BLaER1 treated with 17β-estradiol and CSF1 and Interleukin-3, amounts not matched to agents 10 nM and 100 nM (cell line): ENCODE data around the gene PLXDC2.

Experiments used
- H3K27ac ChIP-seq, 11 experiments: shearing (Covaris generic); formaldehyde crosslinking; 2 replicates each; pipeline ENCODE4 v1.8.1; 2022
- H3K27me3 ChIP-seq, 11 experiments: shearing (Covaris generic); formaldehyde crosslinking; 2 replicates each; pipeline ENCODE4 v1.8.1; 2022
- H3K36me3 ChIP-seq, 11 experiments: shearing (Covaris generic); formaldehyde crosslinking; 2 replicates each; pipeline ENCODE4 v1.8.1; 2022
- H3K4me1 ChIP-seq, 10 experiments: shearing (Covaris generic); formaldehyde crosslinking; 2 replicates each; pipeline ENCODE4 v1.8.1; 2022
- H3K4me2 ChIP-seq, 11 experiments: shearing (Covaris generic); formaldehyde crosslinking; 2 replicates each; pipeline ENCODE4 v1.8.1; 2022
- H3K4me3 ChIP-seq, 10 experiments: shearing (Covaris generic); formaldehyde crosslinking; 2 replicates each; pipeline ENCODE4 v1.8.1; 2022
- H3K9ac ChIP-seq, 11 experiments: shearing (Covaris generic); formaldehyde crosslinking; 2 replicates each; pipeline ENCODE4 v1.8.1; 2022
- H3K9me3 ChIP-seq, 11 experiments: shearing (Covaris generic); formaldehyde crosslinking; replicated peaks in 1 of 11; 2 replicates each; pipeline ENCODE4 v1.8.1; 2022
- H4K20me1 ChIP-seq, 11 experiments: shearing (Covaris generic); formaldehyde crosslinking; 2 replicates each; pipeline ENCODE4 v1.8.1; 2022
- Cebpa-rat ChIP-seq, 11 experiments: shearing (Covaris generic); IDR thresholded peaks; 2 replicates each; pipeline ENCODE4 v1.8.1; 2022

The PLXDC2 gene

DNA sequence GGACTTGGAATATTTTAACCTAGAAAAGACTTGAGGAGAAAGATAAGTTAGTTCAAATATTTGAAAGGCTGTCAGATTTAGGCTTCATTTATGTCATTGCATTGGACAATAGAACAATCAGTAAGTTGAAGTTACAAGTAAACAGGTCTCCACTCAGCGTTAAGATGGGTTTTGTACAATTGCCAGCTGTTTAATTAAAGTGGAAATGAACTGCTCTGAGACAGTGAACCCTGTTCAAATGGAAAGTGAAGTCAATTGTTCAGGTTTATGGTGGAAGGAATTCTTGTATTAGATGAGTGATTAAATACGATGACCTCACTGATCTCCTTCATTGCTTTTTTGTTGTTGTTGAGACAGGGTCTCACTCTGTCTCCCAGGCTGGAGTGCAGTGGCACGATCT lies 151.7 kb downstream of the PLXDC2 start:
- no peak overlapping the region for H3K27ac ChIP-seq
- TF ChIP-seq Cebpa-rat (IDR thresholded peaks at IDR 0.05): no peak
- H3K27me3 ChIP-seq: no peaks in the 10 kb centered on the region
- H3K9ac ChIP-seq: no peak overlapping the region
- H3K4me3 ChIP-seq: no peak overlapping the region
- H3K4me1 ChIP-seq: peaks cover 0 to 46% (median 0%) of the 10 kb centered on the region in 10 experiments; a peak in 7 of 20 replicates
- peaks cover 0 to 29% (median 0%) of the 10 kb centered on the region in 11 experiments; a peak in 6 of 22 replicates for H4K20me1 ChIP-seq
- no peaks in the 10 kb centered on the region; a peak in 1 of 22 replicates for H3K36me3 ChIP-seq
- no peak overlapping the region for H3K4me2 ChIP-seq
- peaks cover 0 to 2% (median 0%) of the 10 kb centered on the region in 11 experiments; a peak in 1 of 22 replicates for H3K9me3 ChIP-seq

DNA sequence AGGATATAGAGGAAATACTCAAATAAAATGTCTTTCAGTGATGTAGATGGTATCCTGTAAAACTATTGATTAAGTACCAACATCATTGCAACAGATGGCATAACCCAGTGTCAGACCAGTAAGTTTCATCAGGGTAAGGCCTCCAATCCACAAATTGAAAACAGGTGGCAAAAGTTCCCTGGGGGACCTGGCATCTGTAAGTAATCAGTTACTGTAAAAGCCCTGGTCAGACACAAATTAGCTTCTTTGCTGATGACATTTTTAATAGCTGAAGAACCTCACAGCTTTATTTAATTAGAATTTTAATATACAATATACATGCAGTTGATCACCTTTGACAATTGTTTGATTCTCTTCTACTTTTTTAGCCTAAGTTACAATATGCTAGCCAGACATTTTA lies 152.5 kb downstream of the PLXDC2 start:
- no peak overlapping the region for H3K4me3 ChIP-seq
- H4K20me1 ChIP-seq: peaks cover 0 to 29% (median 0%) of the 10 kb centered on the region in 11 experiments; a peak in 6 of 22 replicates
- H3K4me2 ChIP-seq: no peak overlapping the region
- no peaks in the 10 kb centered on the region for H3K9me3 ChIP-seq
- peaks cover 0 to 50% (median 0%) of the 10 kb centered on the region in 10 experiments; a peak in 7 of 20 replicates for H3K4me1 ChIP-seq
- H3K9ac ChIP-seq: no peak overlapping the region
- H3K27me3 ChIP-seq: no peaks in the 10 kb centered on the region
- H3K36me3 ChIP-seq: no peaks in the 10 kb centered on the region; a peak in 1 of 22 replicates
- no peak for TF ChIP-seq Cebpa-rat (IDR thresholded peaks at IDR 0.05)
- H3K27ac ChIP-seq: no peak overlapping the region

DNA sequence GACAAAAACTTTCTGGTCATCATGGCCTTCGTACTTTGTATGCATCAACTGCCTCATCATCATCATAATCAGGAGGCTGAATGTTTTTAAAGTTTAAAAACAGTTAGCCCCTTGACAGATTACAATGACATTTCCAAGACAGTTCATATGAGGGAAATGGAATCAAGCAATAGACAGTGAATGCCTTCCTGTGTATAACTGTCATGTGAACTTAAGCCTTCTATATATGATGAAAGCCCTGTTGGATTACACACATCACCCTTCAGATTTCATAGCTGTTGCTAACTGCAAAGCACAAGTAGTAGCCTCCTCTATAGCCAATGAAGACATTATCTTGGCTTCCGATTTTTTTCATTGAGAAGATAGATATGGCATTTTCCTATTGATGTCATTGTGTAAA lies 154.0 kb downstream of the PLXDC2 start:
- H3K4me2 ChIP-seq: peak overlapping the region in 3 of 11 experiments; percentile 13 to 62 (median 46); a peak in 4 of 22 replicates
- no peaks in the 10 kb centered on the region for H3K27me3 ChIP-seq
- H3K4me3 ChIP-seq: no peak overlapping the region
- 0 out of 22 replicates have a peak overlapping the region, but pooled peaks of 1 of the 11 experiments have one; percentile 9 for H3K27ac ChIP-seq
- no peak overlapping the region for H3K9ac ChIP-seq
- no peak for TF ChIP-seq Cebpa-rat (IDR thresholded peaks at IDR 0.05)
- no peaks in the 10 kb centered on the region for H3K9me3 ChIP-seq
- peaks cover 0 to 21% (median 0%) of the 10 kb centered on the region in 11 experiments; a peak in 6 of 22 replicates for H4K20me1 ChIP-seq
- peaks cover 0 to 49% (median 2%) of the 10 kb centered on the region in 10 experiments; a peak in 7 of 20 replicates for H3K4me1 ChIP-seq
- H3K36me3 ChIP-seq: no peaks in the 10 kb centered on the region; a peak in 1 of 22 replicates

DNA sequence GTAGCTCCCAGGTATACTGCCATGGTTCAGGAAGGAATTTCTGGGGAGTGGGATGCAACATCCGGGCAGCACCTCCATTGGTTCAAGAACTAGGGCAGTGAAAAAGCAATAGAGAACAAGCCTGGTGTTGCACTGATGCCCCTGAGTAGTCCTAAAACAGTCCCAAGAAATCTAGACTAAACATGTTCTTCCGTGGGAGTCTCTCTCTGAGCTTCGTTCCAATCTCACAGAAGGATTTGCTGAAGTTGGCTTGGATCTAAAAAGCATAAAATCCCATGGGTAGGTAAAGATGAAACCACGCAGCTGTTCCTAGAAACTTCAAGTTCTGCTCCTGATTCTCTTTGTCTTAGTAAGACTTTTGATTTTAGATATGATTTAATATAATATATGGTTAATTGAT lies 154.5 kb downstream of the PLXDC2 start:
- peak overlapping the region in 3 of 11 experiments; percentile 13 to 62 (median 46); a peak in 4 of 22 replicates for H3K4me2 ChIP-seq
- no peaks in the 10 kb centered on the region for H3K9me3 ChIP-seq
- no peak for TF ChIP-seq Cebpa-rat (IDR thresholded peaks at IDR 0.05)
- peaks cover 0 to 19% (median 0%) of the 10 kb centered on the region in 11 experiments; a peak in 6 of 22 replicates for H4K20me1 ChIP-seq
- H3K4me1 ChIP-seq: peaks cover 0 to 46% (median 2%) of the 10 kb centered on the region in 10 experiments; a peak in 7 of 20 replicates
- H3K27me3 ChIP-seq: no peaks in the 10 kb centered on the region
- no peak overlapping the region for H3K9ac ChIP-seq
- H3K4me3 ChIP-seq: no peak overlapping the region
- no peaks in the 10 kb centered on the region; a peak in 1 of 22 replicates for H3K36me3 ChIP-seq
- 0 out of 22 replicates have a peak overlapping the region, but pooled peaks of 1 of the 11 experiments have one; percentile 9 for H3K27ac ChIP-seq

DNA sequence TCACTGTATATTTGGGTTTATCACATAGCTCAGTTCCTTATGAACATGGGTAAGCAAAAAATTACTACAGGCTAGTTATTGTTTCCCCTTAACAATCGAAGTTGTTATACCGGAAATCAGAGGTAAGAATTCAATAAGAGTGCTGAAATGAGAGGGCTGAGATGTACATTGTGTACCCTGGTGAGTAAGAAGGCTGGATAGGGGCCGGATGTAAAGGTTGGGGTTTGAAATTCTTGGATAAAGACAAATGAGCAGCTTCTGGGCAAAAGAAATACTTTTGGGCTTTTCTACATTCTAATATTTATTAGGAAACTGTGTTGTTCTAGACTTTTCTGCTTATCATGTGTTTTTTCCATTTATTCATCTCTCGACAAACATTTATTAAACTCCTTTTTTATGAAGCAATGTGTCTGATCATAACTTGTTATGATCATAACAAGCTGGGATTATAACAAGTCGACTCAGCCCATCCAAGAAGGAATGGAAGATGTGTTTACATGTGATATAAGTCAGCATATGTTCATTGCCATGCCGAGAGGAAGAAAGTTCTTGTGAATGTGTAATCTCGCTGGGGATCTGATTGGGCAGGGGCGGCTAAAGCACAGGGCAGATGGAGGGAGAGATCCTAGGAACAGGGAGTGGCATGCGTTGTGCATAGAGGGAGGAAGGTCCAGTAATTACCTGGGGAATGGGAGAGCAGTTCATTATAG lies 155.3 kb downstream of the PLXDC2 start:
- no peak for TF ChIP-seq Cebpa-rat (IDR thresholded peaks at IDR 0.05)
- Histone ChIP-seq H3K9me3 (peaks cover 0 to 3% (median 0%) of the 10 kb centered on the region in 11 experiments; a peak in 1 of 22 replicates), H3K36me3 (no peaks in the 10 kb centered on the region; a peak in 1 of 22 replicates), H3K27me3 (no peaks in the 10 kb centered on the region), H3K4me1 (peaks cover 0 to 46% (median 2%) of the 10 kb centered on the region in 10 experiments; a peak in 7 of 20 replicates), H3K4me3 (no peak overlapping the region), H4K20me1 (peaks cover 0 to 19% (median 0%) of the 10 kb centered on the region in 11 experiments; a peak in 6 of 22 replicates), H3K9ac (no peak overlapping the region), H3K27ac (peak overlapping the region in 3 of 11 experiments; percentile 7 to 48 (median 9); a peak in 3 of 22 replicates), H3K4me2 (peak overlapping the region in 2 of 11 experiments; percentile 6 to 62; a peak in 2 of 22 replicates)

DNA sequence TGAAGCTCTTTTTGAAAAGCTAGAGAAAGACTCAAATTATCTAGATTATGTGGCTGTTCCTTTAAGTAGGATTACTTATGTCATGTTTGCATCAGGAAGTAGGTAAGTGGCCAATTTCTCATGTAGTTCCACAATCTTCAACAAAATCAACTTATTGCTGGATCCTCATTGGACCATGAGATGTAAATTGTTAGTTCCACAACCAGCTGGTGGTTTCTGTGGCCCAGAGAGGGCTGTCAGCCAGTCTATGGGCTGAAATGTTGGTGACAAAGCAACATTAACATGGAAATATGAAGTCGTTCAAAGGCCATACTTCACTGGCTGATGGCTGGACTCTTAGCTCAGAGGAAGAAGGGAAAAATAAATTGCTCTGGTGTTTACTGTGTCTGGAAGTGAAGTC lies 157.9 kb downstream of the PLXDC2 start:
- Histone ChIP-seq H3K4me2 (peak overlapping the region in 3 of 11 experiments; percentile 16 to 72 (median 62); a peak in 5 of 22 replicates), H3K27me3 (no peaks in the 10 kb centered on the region), H3K9me3 (peaks cover 0 to 15% (median 6%) of the 10 kb centered on the region in 11 experiments; a peak in 6 of 22 replicates), H3K36me3 (peaks cover 0 to 7% (median 0%) of the 10 kb centered on the region in 11 experiments; a peak in 2 of 22 replicates), H3K4me3 (no peak overlapping the region), H3K27ac (peak overlapping the region in 3 of 11 experiments; percentile 30 to 69 (median 50); a peak in 5 of 22 replicates), H4K20me1 (peaks cover 0 to 18% (median 0%) of the 10 kb centered on the region in 11 experiments; a peak in 5 of 22 replicates), H3K9ac (no peak overlapping the region), H3K4me1 (peaks cover 0 to 49% (median 2%) of the 10 kb centered on the region in 10 experiments; a peak in 7 of 20 replicates)
- TF ChIP-seq Cebpa-rat (IDR thresholded peaks at IDR 0.05): no peak

DNA sequence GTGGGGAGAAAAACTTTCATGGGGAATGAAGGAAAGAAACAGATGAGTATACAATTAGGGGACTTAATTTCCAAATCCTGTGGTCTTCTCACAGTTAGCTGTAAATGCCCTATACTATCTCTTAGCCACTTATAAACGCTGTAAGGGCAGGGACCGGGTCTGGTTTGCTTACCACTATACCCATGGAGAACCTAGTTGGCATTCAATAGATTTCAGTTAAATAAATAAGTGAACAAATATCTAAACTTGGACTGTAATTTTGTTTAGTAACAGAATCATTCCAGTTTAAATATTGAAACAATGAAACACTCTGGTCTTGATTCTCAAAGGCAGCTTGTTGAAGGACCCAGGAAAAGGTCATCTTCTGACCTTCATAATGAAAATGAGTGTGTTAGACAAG lies 158.3 kb downstream of the PLXDC2 start:
- peak overlapping the region in 3 of 11 experiments; percentile 16 to 72 (median 62); a peak in 4 of 22 replicates for H3K4me2 ChIP-seq
- H3K9me3 ChIP-seq: peaks cover 0 to 15% (median 6%) of the 10 kb centered on the region in 11 experiments; a peak in 6 of 22 replicates
- peak overlapping the region in 3 of 11 experiments; percentile 30 to 69 (median 50); a peak in 5 of 22 replicates for H3K27ac ChIP-seq
- no peak for TF ChIP-seq Cebpa-rat (IDR thresholded peaks at IDR 0.05)
- H3K36me3 ChIP-seq: peaks cover 0 to 7% (median 0%) of the 10 kb centered on the region in 11 experiments; a peak in 2 of 22 replicates
- no peak overlapping the region for H3K9ac ChIP-seq
- H4K20me1 ChIP-seq: peaks cover 0 to 18% (median 3%) of the 10 kb centered on the region in 11 experiments; a peak in 7 of 22 replicates
- H3K4me3 ChIP-seq: no peak overlapping the region
- H3K4me1 ChIP-seq: peaks cover 0 to 53% (median 4%) of the 10 kb centered on the region in 10 experiments; a peak in 9 of 20 replicates
- no peaks in the 10 kb centered on the region for H3K27me3 ChIP-seq

DNA sequence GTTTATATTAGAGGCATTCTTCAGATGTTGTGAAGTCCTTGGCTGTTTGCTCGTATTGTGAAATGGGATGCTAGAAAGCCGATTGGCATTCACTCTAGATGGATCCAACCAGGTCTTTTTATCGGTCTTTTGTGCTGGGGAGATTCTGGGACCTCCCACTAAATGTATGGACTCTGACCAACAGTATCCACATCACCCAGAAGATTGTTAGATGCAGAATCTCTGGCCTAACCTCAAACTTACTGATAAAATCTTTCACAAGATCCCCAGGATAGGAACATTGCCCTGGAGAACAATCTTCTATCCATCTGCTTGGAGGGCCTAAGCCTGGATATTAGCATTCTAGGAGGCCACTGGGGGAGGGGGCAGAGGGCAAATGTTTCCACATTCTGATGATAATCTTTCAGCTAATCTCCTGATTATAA lies 160.9 kb downstream of the PLXDC2 start:
- Histone ChIP-seq H3K4me1 (peaks cover 0 to 40% (median 5%) of the 10 kb centered on the region in 10 experiments; a peak in 9 of 20 replicates), H3K4me2 (no peak overlapping the region), H3K36me3 (peaks cover 0 to 7% (median 0%) of the 10 kb centered on the region in 11 experiments; a peak in 2 of 22 replicates), H3K27me3 (no peaks in the 10 kb centered on the region), H4K20me1 (peaks cover 0 to 10% (median under 1%) of the 10 kb centered on the region in 11 experiments; a peak in 6 of 22 replicates), H3K4me3 (no peak overlapping the region), H3K9ac (no peak overlapping the region), H3K9me3 (peaks cover 0 to 15% (median 6%) of the 10 kb centered on the region in 11 experiments; a peak in 6 of 22 replicates), H3K27ac (no peak overlapping the region)
- TF ChIP-seq Cebpa-rat (IDR thresholded peaks at IDR 0.05): no peak
